Heart left ventricle (tissue), 13 donors: ENCODE measurements around the gene AKR1B1.

Source experiments
- POLR2A ChIP-seq, 2 donors: fragments of 450-650 bp; IDR thresholded peaks; one replicate each; pipeline ENCODE4 v1.6.1; 2017; ENCODE audit warnings: antibody characterized with exemption in 2 of 2, mild to moderate bottlenecking in 2 of 2, moderate library complexity in 2 of 2
- TF ChIP-seq, protein P1 (sequence below), 12 donors: fragments of 200-600 bp; sonication (generic) in 4 of 12; IDR thresholded peaks; one replicate each; pipeline versions ENCODE4 v1.5.0 to v1.8.0; 2018 to 2022; ENCODE audit warnings: antibody characterized with exemption in 12 of 12, mild to moderate bottlenecking in 5 of 12
- donor health status: ischemic (EF 13 %, LVEDD 7.1; RV severe dilation, severe dysfunction).
- donor health status: DM: no; HTN: yes; CAD: no.
- donor health status: DM: no; HTN: no; CAD: no.
- donor health status: ischemic (EF 25% LVEDD 6.9; RV normal size, moderate dysfunction).
- donor health status: ischemic (EF 25% LVEDD 5.7; RV mildly dilated, moderate dysfunction).
- donor health status: ischemic (EF 35%, LVEDD 5.7; RV mildly dilated, moderate dysfunction).
- donor health status: nonischemic (EF 11% LVEDD 7.7; RV severe dilation, severe dysfunction).
- donor health status: DM: yes; HTN: yes; CAD: no.
- donor health status: PGD.
- donor health status: ischemic (EF 29% LVEDD 5.4; RV normal size, mild dysfunction).
- donor health status: nonischemic (EF 23%, LVEDD 6.1; RV moderate dilation, normal function).

DNA sequence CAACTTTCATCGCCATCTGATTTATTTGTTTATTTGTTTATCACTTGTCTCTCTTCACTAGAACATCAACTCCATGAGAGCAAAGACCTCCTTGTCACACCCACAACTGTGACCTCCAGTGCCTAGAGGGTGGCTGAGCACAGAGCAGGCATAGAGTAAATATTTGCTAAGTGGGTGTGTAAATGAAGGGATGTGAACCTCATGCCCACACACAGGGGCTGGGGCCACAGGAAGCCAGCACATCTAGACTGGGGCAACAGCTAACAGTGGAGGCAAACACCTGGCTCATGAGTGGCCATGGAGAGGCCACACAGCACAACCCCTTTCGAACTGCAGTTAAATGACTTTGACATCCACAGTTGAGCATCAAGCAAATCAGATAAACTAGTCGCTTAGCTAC is 39.8 kb downstream of the AKR1B1 start:
- TF ChIP-seq, protein P1, sequence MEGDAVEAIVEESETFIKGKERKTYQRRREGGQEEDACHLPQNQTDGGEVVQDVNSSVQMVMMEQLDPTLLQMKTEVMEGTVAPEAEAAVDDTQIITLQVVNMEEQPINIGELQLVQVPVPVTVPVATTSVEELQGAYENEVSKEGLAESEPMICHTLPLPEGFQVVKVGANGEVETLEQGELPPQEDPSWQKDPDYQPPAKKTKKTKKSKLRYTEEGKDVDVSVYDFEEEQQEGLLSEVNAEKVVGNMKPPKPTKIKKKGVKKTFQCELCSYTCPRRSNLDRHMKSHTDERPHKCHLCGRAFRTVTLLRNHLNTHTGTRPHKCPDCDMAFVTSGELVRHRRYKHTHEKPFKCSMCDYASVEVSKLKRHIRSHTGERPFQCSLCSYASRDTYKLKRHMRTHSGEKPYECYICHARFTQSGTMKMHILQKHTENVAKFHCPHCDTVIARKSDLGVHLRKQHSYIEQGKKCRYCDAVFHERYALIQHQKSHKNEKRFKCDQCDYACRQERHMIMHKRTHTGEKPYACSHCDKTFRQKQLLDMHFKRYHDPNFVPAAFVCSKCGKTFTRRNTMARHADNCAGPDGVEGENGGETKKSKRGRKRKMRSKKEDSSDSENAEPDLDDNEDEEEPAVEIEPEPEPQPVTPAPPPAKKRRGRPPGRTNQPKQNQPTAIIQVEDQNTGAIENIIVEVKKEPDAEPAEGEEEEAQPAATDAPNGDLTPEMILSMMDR (IDR thresholded peaks at IDR 0.05) = no peak
- TF ChIP-seq POLR2A (IDR thresholded peaks at IDR 0.05) = no peak
